K562 (cell line): Measurements from ENCODE around the gene TRIM47.

ENCODE experiments used
- AFF4 ChIP-seq: sonication (generic); formaldehyde crosslinking; IDR thresholded peaks from 2 replicates; pipeline ENCODE4 v1.8.0; 2023; ENCODE audit warnings: mild to moderate bottlenecking, missing genetic modification reagents
- ATF3 ChIP-seq, 2 experiments: fragments of 450-650 bp in 1 of 2; sonication (generic) in 1 of 2; formaldehyde crosslinking in 1 of 2; IDR thresholded peaks in 1 of 2; conservative IDR thresholded peaks in 1 of 2; 2 replicates each; pipeline versions ENCODE4 v1.6.1 to v1.8.1; 2016 to 2023; ENCODE audit warnings: mild to moderate bottlenecking in 2 of 2, moderate library complexity in 2 of 2, inconsistent platforms in 1 of 2, missing genetic modification reagents in 1 of 2
- FOXM1 ChIP-seq, 2 experiments: fragments of 450-650 bp in 1 of 2; sonication (generic) in 1 of 2; formaldehyde crosslinking in 1 of 2; IDR thresholded peaks; 2 replicates each; pipeline versions ENCODE4 v1.6.1 to v1.9.0; 2017 to 2022; ENCODE audit warnings: low read depth in 2 of 2, mild to moderate bottlenecking in 2 of 2, missing genetic modification reagents in 1 of 2, moderate library complexity in 1 of 2
- HNRNPL ChIP-seq: fragments of 200-400 bp; formaldehyde crosslinking; IDR thresholded peaks from 2 replicates; pipeline ENCODE4 v1.6.1; 2017; ENCODE audit warnings: low read depth, mild to moderate bottlenecking, low read length
- MED1 ChIP-seq: sonication (generic); formaldehyde crosslinking; IDR thresholded peaks from 2 replicates; pipeline ENCODE4 v1.8.1; 2023; ENCODE audit warnings: missing genetic modification reagents, borderline replicate concordance
- POLR2A ChIP-seq: fragments of 450-650 bp; conservative IDR thresholded peaks from 2 replicates; pipeline ENCODE4 v1.6.1; 2016
- POLR2AphosphoS5 ChIP-seq: IDR thresholded peaks from 2 replicates; pipeline ENCODE4 v1.6.1; 2011; ENCODE audit warnings: mild to moderate bottlenecking, low read depth, low read length, moderate library complexity; ENCODE audit not compliant: control insufficient read depth, insufficient read depth
- PRPF4 ChIP-seq: fragments of 200-400 bp; formaldehyde crosslinking; IDR thresholded peaks from one replicate; pipeline ENCODE4 v1.6.1; 2017; ENCODE audit warnings: low read length, low read depth, mild to moderate bottlenecking; ENCODE audit not compliant: insufficient read depth, poor library complexity, severe bottlenecking

GRCh38 chr17:75908201-75908600, 29.8 kb upstream of the TRIM47 start:
- TF ChIP-seq ATF3 (IDR thresholded peaks at IDR 0.05) (no peak), ATF3 (CRISPR knock-in tag; conservative IDR thresholded peaks at IDR 0.05) (no peak), MED1 (no peak), FOXM1 (IDR thresholded peaks at IDR 0.05; ENCODE audit: low read depth) (no peak), FOXM1 (CRISPR knock-in tag; IDR thresholded peaks at IDR 0.05; ENCODE audit: low read depth) (no peak), POLR2A (no peak), AFF4 (CRISPR knock-in tag) (no peak), HNRNPL (no peak), PRPF4 (no peak), POLR2AphosphoS5 (no peak)
